LHCN-M2 (cell line): ENCODE data around the gene CTAGE4. TPM values are rescaled to one million over a fixed set of nuclear protein-coding genes. Genes with fewer than 3 reads are reported as not detected.
"Not testable (repeated sequence)": the region's sequence is repeated elsewhere in the genome, so short reads cannot be mapped to it uniquely, and the experiment has no call there.

Source experiments
- DNase-seq: peaks from one replicate; pipeline ENCODE4 v3.0.0-alpha.2; 2012; ENCODE audit warnings: low read depth
- total RNA-seq: library from RNA; depleted of rRNA; stranded (reverse); fragments of >200 nt; gene quantifications from 2 replicates; pipeline ENCODE4 v1.2.3, GENCODE V29; 2014; rRNA removed

Gene CTAGE4
- total RNA-seq, 1 experiment from 2014 or later: not detected

- not testable (repeated sequence) for DNase-seq
These were observed 22.0 kb downstream of the CTAGE4 start for GRCh38 chr7:144205306-144205705.

- not testable (repeated sequence) for DNase-seq
These were observed 33.9 kb downstream of the CTAGE4 start for GRCh38 chr7:144217200-144217599.

- DNase-seq: not testable (repeated sequence)
These were observed 35.3 kb downstream of the CTAGE4 start for GRCh38 chr7:144218581-144218980.

DNA sequence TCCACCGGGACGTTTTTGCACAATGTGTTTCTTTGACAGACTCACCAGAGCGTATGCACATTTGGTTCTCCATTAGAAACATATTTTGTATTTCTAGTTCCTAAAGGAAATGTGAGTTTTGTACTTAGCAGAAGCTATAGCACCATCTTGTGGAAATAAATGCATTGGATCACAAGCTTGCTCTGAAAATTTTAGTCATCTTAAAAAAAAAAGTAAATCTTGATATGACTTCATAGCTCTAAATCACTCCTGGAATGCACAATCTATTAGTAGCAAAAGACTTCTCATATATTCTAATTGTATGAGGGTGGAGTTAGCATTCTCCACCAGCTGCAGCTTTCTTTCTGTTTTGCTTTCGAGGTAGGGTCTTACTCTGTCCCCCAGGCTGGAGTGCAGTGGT lies 35.9 kb downstream of the CTAGE4 start:
- not testable (repeated sequence) for DNase-seq

GRCh38 chr7:144220531-144220930 lies 37.3 kb downstream of the CTAGE4 start:
- DNase-seq: not testable (repeated sequence)

- DNase-seq: not testable (repeated sequence)
These were observed 40.4 kb downstream of the CTAGE4 start for GRCh38 chr7:144223675-144224074.

DNA sequence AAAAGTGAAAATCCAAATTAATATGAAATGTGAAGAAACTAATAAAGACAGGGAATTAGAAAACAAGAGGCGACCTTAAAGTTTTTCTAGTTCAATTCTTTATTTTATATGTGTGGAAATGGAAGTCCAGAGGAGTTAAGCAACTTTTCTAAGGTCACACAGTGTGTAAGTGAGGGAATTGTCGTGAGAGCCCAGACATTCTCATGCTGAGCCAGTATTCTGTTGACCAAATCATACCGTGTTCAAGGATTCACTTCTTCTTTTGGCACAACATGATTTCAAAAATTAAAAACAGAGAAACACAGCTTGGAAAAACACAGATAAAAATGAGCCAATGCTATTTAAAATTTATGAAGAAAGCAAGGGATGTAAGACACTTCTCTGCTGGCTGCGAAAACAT lies 43.6 kb downstream of the CTAGE4 start:
- DNase-seq: not testable (repeated sequence)

DNA sequence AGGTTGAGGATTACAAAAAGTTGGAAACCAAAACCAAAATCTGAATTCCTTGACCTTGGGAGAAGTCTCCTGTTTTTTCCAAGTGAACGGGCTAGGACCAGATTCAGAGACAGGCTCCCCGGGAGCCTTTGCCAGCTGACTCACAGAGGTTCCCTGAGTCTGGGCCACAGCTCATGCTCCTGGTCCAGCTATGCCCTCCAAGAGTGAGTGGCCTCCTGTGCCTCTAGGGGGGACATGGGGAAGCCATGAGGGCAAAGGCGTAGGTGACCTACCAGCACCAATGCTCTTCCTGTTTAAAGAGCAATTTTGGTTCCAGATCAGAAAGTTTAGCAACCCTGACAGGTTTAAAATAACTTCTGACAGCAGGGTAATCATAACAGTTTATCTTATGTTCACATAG lies 45.5 kb downstream of the CTAGE4 start:
- not testable (repeated sequence) for DNase-seq

GRCh38 chr7:144231027-144231426 lies 47.8 kb downstream of the CTAGE4 start:
- DNase-seq: not testable (repeated sequence)

DNA sequence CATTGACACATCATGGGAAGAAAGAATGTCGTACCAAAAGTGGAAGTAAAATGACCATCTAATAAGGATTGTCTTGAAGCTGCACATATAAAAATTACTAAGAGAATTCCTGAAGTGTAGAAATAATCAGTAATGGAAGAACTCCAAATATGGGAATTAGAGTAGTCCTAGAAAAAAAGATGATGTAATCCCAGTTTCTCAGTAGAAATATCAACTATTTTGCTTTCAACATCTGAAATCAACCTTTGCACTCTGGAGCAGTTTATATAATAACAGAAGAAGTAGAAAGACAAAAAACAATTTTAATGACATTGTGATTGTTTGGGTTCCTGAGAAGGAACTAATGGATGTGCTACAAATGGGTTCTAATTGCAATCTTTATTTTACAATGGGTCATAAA lies 49.8 kb downstream of the CTAGE4 start:
- DNase-seq: not testable (repeated sequence)

Other genes with a start within 250 kb of the CTAGE4 start
- not detected in 2 replicates for gene OR2F2, start 248.2 kb upstream of the CTAGE4 start, total RNA-seq
- not detected in 2 replicates for gene OR2F1, start 228.6 kb upstream of the CTAGE4 start, total RNA-seq
- gene OR6B1, start 183.1 kb upstream of the CTAGE4 start, total RNA-seq: not detected in 2 replicates
- gene OR2A5, start 134.5 kb upstream of the CTAGE4 start, total RNA-seq: not detected in 2 replicates
- gene OR2A25, start 113.7 kb upstream of the CTAGE4 start, total RNA-seq: not detected in 2 replicates
- not detected in 2 replicates for gene OR2A12, start 97.2 kb upstream of the CTAGE4 start, total RNA-seq
- not detected in 2 replicates for gene OR2A2, start 73.9 kb upstream of the CTAGE4 start, total RNA-seq
- not detected in 2 replicates for gene OR2A14, start 60.3 kb upstream of the CTAGE4 start, total RNA-seq
- gene ARHGEF35, start 12.4 kb downstream of the CTAGE4 start, total RNA-seq: 0.13 and 0.46 TPM in 2 replicates
- gene OR2A42, start 56.1 kb downstream of the CTAGE4 start, total RNA-seq: not detected in 2 replicates
- not detected in 2 replicates for gene OR2A7, start 81.3 kb downstream of the CTAGE4 start, total RNA-seq
- 0.06 and 0.17 TPM in 2 replicates for gene CTAGE8, start 85.8 kb downstream of the CTAGE4 start, total RNA-seq
- gene OR2A1, start 129.0 kb downstream of the CTAGE4 start, total RNA-seq: not detected in 2 replicates
- gene ARHGEF5, start 171.9 kb downstream of the CTAGE4 start, total RNA-seq: 1.3 and 1.5 TPM in 2 replicates
- gene NOBOX, start 220.2 kb downstream of the CTAGE4 start, total RNA-seq: not detected in 2 replicates